HUES64 (cell line): Measurements from ENCODE around the gene PGBD2.
A peak's percentile ranks its signal among the peaks of the same experiment; 100 is the strongest.

ENCODE experiments used
- H3K27ac ChIP-seq: 2 replicates; pipeline ENCODE4 v1.7.0; 2013; ENCODE audit warnings: low read depth, low read length, inconsistent platforms
- H3K27me3 ChIP-seq: 2 replicates; pipeline ENCODE4 v1.6.1; 2013; ENCODE audit warnings: mild to moderate bottlenecking, low read length; ENCODE audit not compliant: insufficient read depth
- H3K36me3 ChIP-seq: 2 replicates; pipeline ENCODE4 v1.6.1; 2013; ENCODE audit warnings: mild to moderate bottlenecking, low read length; ENCODE audit not compliant: insufficient read depth
- H3K4me1 ChIP-seq: 2 replicates; pipeline ENCODE4 v1.6.1; 2013; ENCODE audit warnings: mild to moderate bottlenecking, low read length, moderate library complexity; ENCODE audit not compliant: insufficient read depth
- H3K4me3 ChIP-seq: 2 replicates; pipeline ENCODE4 v1.5.1; 2013; ENCODE audit warnings: mild to moderate bottlenecking, low read length, moderate library complexity
- H3K9ac ChIP-seq: 2 replicates; pipeline ENCODE4 v1.6.1; 2013; ENCODE audit warnings: mild to moderate bottlenecking, low read depth, low read length
- H3K9me3 ChIP-seq: 2 replicates; pipeline ENCODE4 v1.6.1; 2013; ENCODE audit warnings: low read depth, low read length; ENCODE audit not compliant: insufficient read depth
- WGBS: fragments of 150-250, 120-280 bp; methylation state at CpG from one replicate; pipeline ENCODE4 v1.1.7; 2013; ENCODE audit warnings: missing lambda C conversion rate; 5-methylcytosine and 5-hydroxymethylcytosine counted together

PGBD2 gene

GRCh38 chr1:248890549-248891498 is 15.2 kb upstream of the PGBD2 start:
- Histone ChIP-seq H3K9ac (no peak overlapping the region), H3K9me3 (no peaks in the 10 kb centered on the region), H3K36me3 (no peaks in the 10 kb centered on the region), H3K27me3 (no peaks in the 10 kb centered on the region), H3K27ac (no peak overlapping the region), H3K4me1 (peaks cover 14% of the 10 kb centered on the region; the same call in 1 of the 2 replicates), H3K4me3 (no peak overlapping the region)
- 90% methylated on average over 9 of the region's 9 CpGs for WGBS

- 93% methylated on average over 2 of the region's 2 CpGs for WGBS
- Histone ChIP-seq H3K27ac (no peak overlapping the region), H3K27me3 (no peaks in the 10 kb centered on the region), H3K9ac (no peak overlapping the region), H3K36me3 (no peaks in the 10 kb centered on the region), H3K9me3 (no peaks in the 10 kb centered on the region), H3K4me3 (no peak overlapping the region), H3K4me1 (peaks cover 8% of the 10 kb centered on the region; the same call in 1 of the 2 replicates)
Observed at GRCh38 chr1:248891758-248892157, 14.3 kb upstream of the PGBD2 start.

DNA sequence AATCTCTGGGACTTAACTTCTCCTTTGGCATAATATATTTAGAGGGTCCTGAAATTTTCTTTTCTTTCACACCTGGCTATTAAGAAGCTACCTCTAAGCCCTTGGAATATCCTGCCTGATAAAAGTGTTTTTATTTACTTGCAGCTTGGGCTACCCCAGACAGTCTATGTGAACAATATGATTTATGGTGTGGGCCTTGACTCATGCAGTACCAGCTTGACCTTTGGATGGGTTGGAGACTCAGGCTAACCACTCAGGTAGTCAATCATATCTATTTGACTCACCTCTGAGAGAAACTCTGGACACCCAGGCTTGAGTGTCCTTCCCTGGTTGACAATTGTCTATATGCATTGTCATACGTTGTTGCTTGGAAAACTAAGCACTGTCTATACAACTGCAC is 13.4 kb upstream of the PGBD2 start:
- Histone ChIP-seq H3K9me3 (no peaks in the 10 kb centered on the region), H3K9ac (no peak overlapping the region), H3K27me3 (no peaks in the 10 kb centered on the region), H3K4me1 (0 out of 2 replicates have a peak, but pooled peaks cover 12% of the 10 kb centered on the region), H3K36me3 (no peaks in the 10 kb centered on the region), H3K4me3 (no peak overlapping the region), H3K27ac (no peak overlapping the region)
- WGBS: 83% methylated on average over 1 of the region's 1 CpG

- H3K27me3 ChIP-seq: no peaks in the 10 kb centered on the region
Observed at GRCh38 chr1:248894837-248895236, 11.2 kb upstream of the PGBD2 start.

DNA sequence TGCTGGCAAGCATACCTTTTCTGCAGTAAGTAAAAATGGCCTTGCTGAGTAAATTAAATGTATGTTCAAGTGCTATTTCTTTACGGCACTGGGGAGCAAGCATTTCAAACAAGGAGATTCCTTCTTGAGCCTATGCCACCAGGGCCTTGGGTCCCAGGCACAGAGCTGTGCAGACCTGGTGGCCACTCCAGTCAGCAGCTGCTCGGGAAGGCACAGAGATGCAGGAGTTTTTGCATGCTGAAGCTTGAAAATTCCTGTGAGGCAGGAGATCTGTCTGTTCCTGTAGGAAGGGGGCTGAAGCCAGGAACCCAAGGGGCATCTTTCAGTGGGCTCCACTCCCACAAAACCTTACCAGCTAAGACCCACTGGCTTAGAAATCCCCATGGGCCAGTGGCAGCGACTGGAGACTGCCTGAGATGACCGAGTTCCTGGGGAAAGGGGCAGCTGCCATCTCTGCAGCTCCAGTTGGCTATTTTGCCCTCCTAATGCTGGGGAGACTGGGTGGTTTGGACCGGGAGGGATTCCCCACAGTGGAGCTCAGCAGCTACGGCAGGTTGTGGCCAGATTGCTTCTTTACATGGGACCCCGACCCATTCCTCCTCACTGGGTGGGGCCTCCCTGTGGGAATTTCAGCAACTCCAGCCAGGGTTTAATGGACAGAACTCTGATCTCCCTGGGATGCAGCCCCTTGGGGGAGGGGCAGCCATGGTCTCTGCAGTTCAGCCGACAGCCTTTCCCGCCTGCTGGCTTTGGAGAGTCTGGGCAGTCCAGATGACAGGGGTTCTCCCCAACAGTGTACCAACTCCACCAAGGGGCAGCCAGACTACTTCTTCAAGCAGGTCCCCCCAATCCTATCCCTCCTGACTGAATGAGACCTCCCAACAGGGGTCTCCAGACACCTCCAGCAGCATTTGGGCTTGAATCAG is 8.4 kb upstream of the PGBD2 start:
- no peak overlapping the region for H3K4me3 ChIP-seq
- no peak overlapping the region for H3K27ac ChIP-seq
- H3K4me1 ChIP-seq: 0 out of 2 replicates have a peak, but pooled peaks cover 13% of the 10 kb centered on the region
- 77% methylated on average over 9 of the region's 9 CpGs for WGBS
- H3K36me3 ChIP-seq: no peaks in the 10 kb centered on the region
- peak overlapping the region; percentile 40; the same call in 1 of the 2 replicates for H3K9ac ChIP-seq
- no peaks in the 10 kb centered on the region for H3K9me3 ChIP-seq
- peaks cover 5% of the 10 kb centered on the region; the same call in 1 of the 2 replicates for H3K27me3 ChIP-seq

More at GRCh38 chr1:248894837-248895236, 11.2 kb upstream of the PGBD2 start:
- Histone ChIP-seq H3K4me1 (0 out of 2 replicates have a peak, but pooled peaks cover 13% of the 10 kb centered on the region), H3K4me3 (no peak overlapping the region), H3K9ac (no peak overlapping the region), H3K36me3 (no peaks in the 10 kb centered on the region), H3K9me3 (no peaks in the 10 kb centered on the region), H3K27ac (no peak overlapping the region)

- H3K36me3 ChIP-seq: no peaks in the 10 kb centered on the region
- no peak overlapping the region for H3K9ac ChIP-seq
- H3K4me1 ChIP-seq: peaks cover 27% of the 10 kb centered on the region
- H3K27me3 ChIP-seq: peaks cover 5% of the 10 kb centered on the region; the same call in 1 of the 2 replicates
- no peak overlapping the region for H3K27ac ChIP-seq
- no peak overlapping the region for H3K4me3 ChIP-seq
- H3K9me3 ChIP-seq: no peaks in the 10 kb centered on the region
- 60% methylated on average over 1 of the region's 1 CpG for WGBS
Observed at GRCh38 chr1:248900637-248901036, 5.4 kb upstream of the PGBD2 start.

DNA sequence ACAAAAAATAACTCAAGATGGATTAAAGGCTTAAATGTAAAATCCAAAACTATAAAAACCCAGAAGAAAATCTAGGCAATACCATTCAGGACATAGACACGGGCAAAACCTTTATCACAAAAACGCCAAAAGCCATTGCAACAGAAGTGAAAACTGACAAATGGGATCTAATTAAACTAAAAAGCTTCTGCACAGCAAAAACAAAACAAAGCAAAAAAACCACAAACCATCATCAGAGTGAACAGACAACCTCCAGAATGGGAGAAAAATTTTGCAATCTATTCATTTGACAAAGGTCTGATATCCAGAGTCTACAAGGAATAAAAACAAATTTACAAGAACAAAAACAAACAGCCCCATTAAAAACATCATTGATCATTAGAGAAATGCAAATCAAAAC is 4.5 kb upstream of the PGBD2 start:
- no peak overlapping the region for H3K27ac ChIP-seq
- no peak overlapping the region for H3K4me3 ChIP-seq
- 77% methylated on average over 2 of the region's 2 CpGs for WGBS
- no peak overlapping the region for H3K9ac ChIP-seq
- H3K9me3 ChIP-seq: no peaks in the 10 kb centered on the region
- H3K27me3 ChIP-seq: peaks cover 5% of the 10 kb centered on the region; the same call in 1 of the 2 replicates
- no peaks in the 10 kb centered on the region for H3K36me3 ChIP-seq
- peaks cover 27% of the 10 kb centered on the region for H3K4me1 ChIP-seq

DNA sequence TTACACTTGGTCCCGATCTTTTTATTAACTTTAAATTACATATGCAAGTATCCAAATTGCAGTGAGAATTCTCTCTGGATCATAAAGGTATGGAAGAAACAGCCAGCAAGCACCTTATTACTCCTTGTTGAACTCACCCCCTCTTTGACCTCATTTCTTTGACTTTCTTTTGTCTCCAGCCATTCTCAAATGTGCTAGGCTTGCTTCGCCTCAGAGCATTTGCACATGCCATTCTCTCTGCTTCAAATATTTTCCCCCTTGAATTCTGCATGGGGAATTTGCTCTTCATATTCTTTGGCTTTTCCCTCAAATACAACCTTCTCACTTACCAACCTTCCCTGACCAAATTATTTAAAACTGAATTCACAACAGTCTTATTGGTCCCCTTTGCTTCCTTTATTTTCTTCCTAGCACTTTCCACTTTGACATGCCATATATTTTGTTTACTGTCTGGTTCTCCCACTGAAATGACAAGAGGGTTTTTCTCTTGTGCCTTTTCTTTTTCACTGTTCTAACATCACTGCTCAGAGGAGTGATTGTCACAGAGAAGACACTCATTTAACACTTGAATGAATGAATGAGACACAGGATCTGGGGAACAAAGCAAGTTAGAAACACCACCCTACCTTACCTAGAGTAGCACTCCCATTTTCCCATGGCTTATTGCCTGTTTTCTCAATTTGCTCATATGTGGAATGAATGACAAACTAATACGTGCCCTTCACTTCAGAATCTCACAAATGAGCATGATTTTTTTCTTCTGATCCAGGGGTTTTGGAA is 1.4 kb upstream of the PGBD2 start:
- Histone ChIP-seq H3K27ac (peak overlapping the region; percentile 9; the same call in 1 of the 2 replicates), H3K4me3 (peak overlapping the region; percentile 97; the same call in 1 of the 2 replicates), H3K36me3 (no peaks in the 10 kb centered on the region), H3K9me3 (no peaks in the 10 kb centered on the region), H3K4me1 (peaks cover 19% of the 10 kb centered on the region), H3K9ac (no peak overlapping the region; the same call in 1 of the 2 replicates), H3K27me3 (peaks cover 5% of the 10 kb centered on the region; the same call in 1 of the 2 replicates)
- WGBS: 84% methylated on average over 3 of the region's 3 CpGs

DNA sequence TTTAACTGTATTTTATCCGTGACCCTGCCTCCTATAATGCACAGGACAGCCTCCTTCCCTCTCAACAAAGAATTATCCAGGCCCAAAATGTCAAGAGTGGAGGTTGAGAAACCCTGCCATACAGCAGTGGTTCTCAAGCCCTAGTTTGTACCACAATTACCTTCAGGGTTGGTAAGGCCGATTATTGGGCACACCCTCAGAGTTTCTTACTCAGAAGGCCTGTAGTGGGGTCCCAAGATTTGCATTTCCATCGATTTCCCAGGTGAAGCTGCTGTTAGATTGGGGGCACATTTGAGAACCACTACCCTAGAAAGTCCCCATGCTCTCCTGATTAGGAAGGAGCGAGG is 400 bp upstream of the PGBD2 start:
- peak overlapping the region; percentile 99 for H3K27ac ChIP-seq
- 41% methylated on average over 4 of the region's 4 CpGs for WGBS

More for the DNA sequence above, 400 bp upstream of the PGBD2 start:
- no peaks in the 10 kb centered on the region for H3K27me3 ChIP-seq
- H3K4me1 ChIP-seq: peaks cover 19% of the 10 kb centered on the region
- no peaks in the 10 kb centered on the region for H3K9me3 ChIP-seq
- peaks cover 6% of the 10 kb centered on the region; the same call in 1 of the 2 replicates for H3K36me3 ChIP-seq
- H3K9ac ChIP-seq: peak overlapping the region; percentile 99
- H3K4me3 ChIP-seq: peak overlapping the region; percentile 97
